ENCODE data around the gene TXNDC17. TPM values are rescaled to one million over a fixed set of nuclear protein-coding genes. Genes with fewer than 3 reads are reported as not detected.

TXNDC17 gene
- total RNA-seq, 1 donor from 2014 or later: 117 TPM

DNA sequence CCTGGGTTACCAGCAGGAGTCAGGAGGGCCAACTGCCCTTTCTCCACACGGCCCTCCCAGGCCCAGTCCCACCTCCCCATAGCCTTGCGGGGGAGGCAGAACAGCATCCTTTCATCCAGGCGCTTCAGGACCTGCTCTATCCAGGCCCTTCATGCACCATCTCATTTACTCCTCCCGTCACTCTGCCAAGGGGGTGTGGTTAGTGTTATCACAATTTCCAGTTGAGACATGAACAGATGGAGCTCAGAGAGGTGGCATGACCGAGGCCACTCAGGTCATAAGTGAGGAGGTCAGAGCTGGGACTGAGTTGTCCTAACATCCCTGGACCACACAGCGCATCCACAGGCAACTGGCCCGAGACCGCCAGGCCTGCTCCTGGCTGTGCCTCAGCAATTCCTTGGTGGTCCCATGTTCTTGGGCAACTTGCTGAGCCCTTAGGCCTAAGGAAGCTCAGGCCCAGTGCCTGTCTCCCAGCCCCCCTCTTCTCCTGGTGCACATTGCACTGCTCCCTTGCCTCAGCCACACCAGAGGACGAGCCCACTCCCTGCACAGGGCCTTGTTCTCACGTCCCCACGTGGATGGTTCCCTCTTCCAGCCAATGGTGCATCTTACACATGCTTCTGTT is 34.5 kb downstream of the TXNDC17 start:
- peaks cover 16% of the 10 kb centered on the region for H3K27me3 Mint-ChIP-seq (ENCODE audit: low read depth)
- H3K36me3 Mint-ChIP-seq (ENCODE audit: low read depth): no peaks in the 10 kb centered on the region
- no peaks in the 10 kb centered on the region for H3K4me1 Mint-ChIP-seq
- no peaks in the 10 kb centered on the region for H3K9me3 Mint-ChIP-seq
- TF ChIP-seq, protein P1, sequence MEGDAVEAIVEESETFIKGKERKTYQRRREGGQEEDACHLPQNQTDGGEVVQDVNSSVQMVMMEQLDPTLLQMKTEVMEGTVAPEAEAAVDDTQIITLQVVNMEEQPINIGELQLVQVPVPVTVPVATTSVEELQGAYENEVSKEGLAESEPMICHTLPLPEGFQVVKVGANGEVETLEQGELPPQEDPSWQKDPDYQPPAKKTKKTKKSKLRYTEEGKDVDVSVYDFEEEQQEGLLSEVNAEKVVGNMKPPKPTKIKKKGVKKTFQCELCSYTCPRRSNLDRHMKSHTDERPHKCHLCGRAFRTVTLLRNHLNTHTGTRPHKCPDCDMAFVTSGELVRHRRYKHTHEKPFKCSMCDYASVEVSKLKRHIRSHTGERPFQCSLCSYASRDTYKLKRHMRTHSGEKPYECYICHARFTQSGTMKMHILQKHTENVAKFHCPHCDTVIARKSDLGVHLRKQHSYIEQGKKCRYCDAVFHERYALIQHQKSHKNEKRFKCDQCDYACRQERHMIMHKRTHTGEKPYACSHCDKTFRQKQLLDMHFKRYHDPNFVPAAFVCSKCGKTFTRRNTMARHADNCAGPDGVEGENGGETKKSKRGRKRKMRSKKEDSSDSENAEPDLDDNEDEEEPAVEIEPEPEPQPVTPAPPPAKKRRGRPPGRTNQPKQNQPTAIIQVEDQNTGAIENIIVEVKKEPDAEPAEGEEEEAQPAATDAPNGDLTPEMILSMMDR (conservative IDR thresholded peaks at IDR 0.05): no peak
- DNase-seq (ENCODE audit: low read depth, low spot score): no peak
- no peak overlapping the region for H3K27ac Mint-ChIP-seq (ENCODE audit: unreplicated experiment)
- no peak overlapping the region for H3K4me3 Mint-ChIP-seq

DNA sequence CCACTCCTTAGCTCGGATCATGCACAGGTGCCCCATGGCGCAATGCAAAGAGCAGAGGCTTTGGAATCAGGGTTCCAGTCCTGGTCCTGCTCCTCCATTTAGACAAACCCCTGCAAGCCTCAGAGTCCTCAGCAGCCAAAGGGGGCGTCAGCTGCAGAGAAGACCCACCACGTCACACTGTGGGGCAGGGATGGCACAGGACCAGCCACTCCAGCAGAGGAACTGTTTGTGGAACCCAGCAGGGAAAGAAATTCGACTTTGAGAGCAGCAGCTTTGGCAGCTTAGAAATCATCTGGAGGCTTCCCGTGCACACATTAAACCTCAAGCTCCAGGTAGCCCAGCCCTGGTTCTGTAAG is 35.9 kb downstream of the TXNDC17 start:
- peaks cover 21% of the 10 kb centered on the region for H3K27me3 Mint-ChIP-seq (ENCODE audit: low read depth)
- DNase-seq (ENCODE audit: low read depth, low spot score): no peak

DNA sequence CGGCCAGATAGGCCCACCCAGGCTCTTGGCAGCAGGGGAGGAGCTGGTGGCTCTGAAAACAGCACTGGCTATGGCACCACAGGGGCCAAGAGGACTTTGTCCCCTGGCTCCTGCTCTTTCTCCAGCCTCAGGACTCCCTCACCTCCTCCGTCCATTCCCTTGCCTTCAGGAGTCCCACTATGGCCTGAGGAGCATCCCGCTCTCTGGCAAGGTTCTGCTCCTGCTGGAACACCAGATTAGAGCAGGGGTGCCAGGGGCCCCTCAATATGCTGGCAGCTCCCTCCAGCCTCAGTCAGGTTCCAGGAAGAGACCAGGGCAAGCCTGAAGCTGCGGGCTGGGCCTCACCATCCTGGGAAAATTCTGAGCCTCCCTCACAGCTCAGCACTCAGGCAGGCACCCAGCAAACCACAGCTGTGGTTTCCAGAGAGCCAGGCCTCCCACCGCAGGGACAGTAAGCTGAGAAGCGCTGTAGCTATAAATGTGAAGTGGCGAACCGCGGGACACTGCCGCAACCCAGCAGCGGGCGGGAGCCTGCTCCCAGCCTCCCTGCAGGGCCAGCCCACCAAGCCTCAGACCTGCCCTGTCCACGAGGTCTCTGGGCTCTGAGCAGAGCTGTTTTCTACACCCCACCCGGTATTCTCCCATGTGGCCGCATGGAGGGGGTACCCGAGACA is 36.4 kb downstream of the TXNDC17 start:
- H3K4me3 Mint-ChIP-seq: no peak overlapping the region
- TF ChIP-seq, protein P1 (conservative IDR thresholded peaks at IDR 0.05): no peak
- DNase-seq (ENCODE audit: low read depth, low spot score): no peak
- H3K4me1 Mint-ChIP-seq: no peaks in the 10 kb centered on the region
- H3K9me3 Mint-ChIP-seq: no peaks in the 10 kb centered on the region
- no peaks in the 10 kb centered on the region for H3K36me3 Mint-ChIP-seq (ENCODE audit: low read depth)
- H3K27me3 Mint-ChIP-seq (ENCODE audit: low read depth): peaks cover 21% of the 10 kb centered on the region
- H3K27ac Mint-ChIP-seq (ENCODE audit: unreplicated experiment): no peak overlapping the region

More for the DNA sequence above, 35.9 kb downstream of the TXNDC17 start:
- Mint-ChIP-seq H3K9me3 (no peaks in the 10 kb centered on the region), H3K36me3 (ENCODE audit: low read depth) (no peaks in the 10 kb centered on the region), H3K4me1 (no peaks in the 10 kb centered on the region), H3K27ac (ENCODE audit: unreplicated experiment) (no peak overlapping the region), H3K4me3 (no peak overlapping the region)
- TF ChIP-seq, protein P1 (conservative IDR thresholded peaks at IDR 0.05): no peak

DNA sequence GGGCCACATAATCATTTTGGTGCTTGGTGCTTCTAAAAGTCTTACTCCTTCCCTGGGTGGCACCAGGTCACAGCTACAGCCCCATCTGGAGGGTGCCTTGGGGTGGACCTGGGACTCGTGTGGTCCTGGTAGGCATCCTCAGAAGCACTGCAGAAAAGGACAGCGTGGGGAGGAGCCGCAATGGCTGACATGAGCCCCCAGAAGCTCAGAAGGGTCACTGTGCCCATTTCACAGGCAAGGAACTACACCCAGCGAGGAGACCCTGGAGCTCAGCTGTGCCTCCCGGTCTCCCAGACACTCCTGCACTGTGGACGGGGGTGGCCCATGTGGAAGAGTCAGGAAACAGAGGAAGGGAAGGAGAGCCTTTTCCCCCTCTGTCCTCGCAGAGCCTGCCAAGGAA is 37.1 kb downstream of the TXNDC17 start:
- TF ChIP-seq, protein P1 (conservative IDR thresholded peaks at IDR 0.05): no peak
- H3K4me3 Mint-ChIP-seq: no peak overlapping the region
- H3K27me3 Mint-ChIP-seq (ENCODE audit: low read depth): peaks cover 21% of the 10 kb centered on the region
- no peaks in the 10 kb centered on the region for H3K4me1 Mint-ChIP-seq
- no peak overlapping the region for H3K27ac Mint-ChIP-seq (ENCODE audit: unreplicated experiment)
- no peak for DNase-seq (ENCODE audit: low read depth, low spot score)
- peaks cover 2% of the 10 kb centered on the region for H3K9me3 Mint-ChIP-seq
- H3K36me3 Mint-ChIP-seq (ENCODE audit: low read depth): no peaks in the 10 kb centered on the region

DNA sequence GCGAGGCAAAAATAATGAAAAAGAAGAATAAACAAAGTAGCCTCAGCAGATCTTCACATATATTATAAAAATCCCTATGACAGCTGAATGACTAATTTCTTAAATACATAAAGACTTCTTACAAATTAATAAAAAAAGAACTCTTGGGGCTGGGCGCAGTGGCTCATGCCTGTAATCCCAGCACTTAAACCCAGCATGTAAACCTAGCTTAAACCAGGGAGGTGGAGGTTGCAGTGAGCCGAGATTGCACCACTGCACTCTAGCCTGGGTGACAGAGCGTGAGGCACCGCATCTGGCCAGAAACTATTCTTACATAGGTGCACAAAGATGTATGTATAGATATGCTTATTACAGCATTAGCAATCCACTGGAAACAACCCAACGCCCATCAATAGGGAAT is 38.4 kb downstream of the TXNDC17 start:
- Mint-ChIP-seq H3K27me3 (ENCODE audit: low read depth) (peaks cover 23% of the 10 kb centered on the region), H3K4me3 (no peak overlapping the region), H3K36me3 (ENCODE audit: low read depth) (no peaks in the 10 kb centered on the region), H3K9me3 (peaks cover 2% of the 10 kb centered on the region), H3K27ac (ENCODE audit: unreplicated experiment) (no peak overlapping the region), H3K4me1 (no peaks in the 10 kb centered on the region)
- TF ChIP-seq, protein P1 (conservative IDR thresholded peaks at IDR 0.05): no peak
- no peak for DNase-seq (ENCODE audit: low read depth, low spot score)
